Measurements from ENCODE around the gene UQCRHL.
A peak's percentile ranks its signal among the peaks of the same experiment; 100 is the strongest.
"Not testable (repeated sequence)": the region's sequence is repeated elsewhere in the genome, so short reads cannot be mapped to it uniquely, and the experiment has no call there.

Gene UQCRHL

GRCh38 chr1:15837931-15838330 is 30.5 kb upstream of the UQCRHL start:
- no peak for TF ChIP-seq CTCF (IDR thresholded peaks at IDR 0.05; ENCODE audit: low read depth, low read length)
- DNase-seq (ENCODE audit: extremely low read depth, low read depth) = no peak

- DNase-seq (ENCODE audit: extremely low read depth, low read depth) = no peak
- TF ChIP-seq CTCF (IDR thresholded peaks at IDR 0.05; ENCODE audit: low read depth, low read length) = no peak
Measured at GRCh38 chr1:15836772-15837669, 29.6 kb upstream of the UQCRHL start.

GRCh38 chr1:15836511-15836771 is 29.0 kb upstream of the UQCRHL start:
- DNase-seq (ENCODE audit: extremely low read depth, low read depth) = not testable (repeated sequence)

GRCh38 chr1:15835741-15836510 is 28.5 kb upstream of the UQCRHL start:
- no peak for TF ChIP-seq CTCF (IDR thresholded peaks at IDR 0.05; ENCODE audit: low read depth, low read length)
- DNase-seq (ENCODE audit: extremely low read depth, low read depth) = peak; percentile 99

- no peak for DNase-seq (ENCODE audit: extremely low read depth, low read depth)
- TF ChIP-seq CTCF (IDR thresholded peaks at IDR 0.05; ENCODE audit: low read depth, low read length) = no peak
Measured at GRCh38 chr1:15835205-15835740, 27.8 kb upstream of the UQCRHL start.

- DNase-seq (ENCODE audit: extremely low read depth, low read depth) = peak; percentile 75
- no peak for TF ChIP-seq CTCF (IDR thresholded peaks at IDR 0.05; ENCODE audit: low read depth, low read length)
Measured at GRCh38 chr1:15834406-15835204, 27.2 kb upstream of the UQCRHL start.

- no peak for TF ChIP-seq CTCF (IDR thresholded peaks at IDR 0.05; ENCODE audit: low read depth, low read length)
Measured at GRCh38 chr1:15833842-15834405, 26.5 kb upstream of the UQCRHL start.

More at GRCh38 chr1:15833842-15834405, 26.5 kb upstream of the UQCRHL start:
- no peak for DNase-seq (ENCODE audit: extremely low read depth, low read depth)

Measured in AG09319 (cell line).